Activated T-cell treated with anti-CD3 and anti-CD28 coated beads, Interleukin-2, amount 50 U/mL, for 4 hours (primary cell): ENCODE results near the gene OIT3. TPM values are rescaled to one million over a fixed set of nuclear protein-coding genes. Genes with fewer than 3 reads are reported as not detected.

Experiments
- total RNA-seq, 3 donors: library from RNA; stranded (reverse); gene quantifications; one replicate each; pipeline ENCODE4 v1.2.1, GENCODE V29; 2021

The OIT3 gene
- total RNA-seq, 3 donors from 2014 or later = not detected

Other genes with a start within 250 kb of the OIT3 start
- 10 to 100 TPM in 1 of 3 donors, 1 to 10 TPM in 2; 9.2 to 10.9 (median 9.7) TPM for gene MCU, start 201.6 kb upstream of the OIT3 start, total RNA-seq
- not detected for gene PLA2G12B, start 61.1 kb downstream of the OIT3 start, total RNA-seq
- gene P4HA1, start 203.1 kb downstream of the OIT3 start, total RNA-seq = 10 to 100 TPM; 19.8 to 23.8 (median 21.5) TPM
- 1 to 10 TPM in 1 of 3 donors, under 1 TPM in 2; 0.68 to 1.3 (median 0.76) TPM for gene NUDT13, start 216.7 kb downstream of the OIT3 start, total RNA-seq